EH (cell line): ENCODE results near the gene ADCY4.
"Not testable (repeated sequence)": the region's sequence is repeated elsewhere in the genome, so short reads cannot be mapped to it uniquely, and the experiment has no call there.

Source experiments
- DNase-seq: peaks from one replicate; pipeline ENCODE4 v3.0.0-alpha.2; 2015; ENCODE audit warnings: low read depth

The ADCY4 gene

DNA sequence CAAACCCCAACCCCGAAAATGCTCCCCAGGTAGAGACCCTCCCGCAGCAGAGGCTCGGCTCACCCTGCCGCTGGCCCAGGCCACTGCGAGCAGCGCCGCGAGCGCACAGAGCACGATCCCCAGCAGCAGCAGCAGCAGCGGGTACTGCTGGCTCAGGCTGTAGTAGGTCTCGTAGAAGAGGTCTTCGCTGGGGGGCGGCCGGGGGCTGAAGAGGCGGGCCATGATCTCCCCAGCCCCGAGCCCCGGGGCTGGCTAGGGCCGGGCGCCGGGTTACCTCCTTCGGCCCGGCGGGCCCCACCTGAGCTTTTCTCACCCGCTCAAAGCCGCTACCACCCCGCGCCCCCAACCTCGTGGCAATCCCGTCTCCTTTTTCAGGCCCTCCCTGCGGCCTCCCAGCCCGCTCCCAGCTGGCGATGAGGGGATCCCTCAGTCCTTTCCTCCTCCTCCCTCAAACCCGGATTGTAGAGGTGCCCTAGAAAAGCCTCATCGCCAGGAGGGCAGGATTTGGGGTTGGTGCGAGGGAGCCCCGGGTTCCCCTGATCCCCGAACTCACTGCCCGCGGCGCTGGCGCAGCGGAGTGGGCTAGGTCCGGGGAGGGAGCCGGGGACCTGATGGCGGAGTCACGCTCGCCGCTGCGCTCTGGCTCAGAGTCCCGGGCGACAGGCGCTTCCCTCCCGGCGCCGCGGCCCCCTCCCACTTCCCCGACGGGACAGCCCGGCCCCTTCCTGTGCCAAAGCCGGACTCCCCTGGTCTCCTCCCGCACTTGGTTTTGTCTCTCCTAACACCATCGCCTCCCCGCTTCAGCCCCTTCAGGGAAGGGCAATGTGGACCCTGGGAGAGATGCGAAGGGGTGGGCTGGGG, at the start of gene ADCY4:
Gene ADCY4, minus strand, starts transcription at position 641 of the 861 bp plus-strand sequence. Its CDS starts 419 bp downstream, at position 222.
- no peak for DNase-seq

DNA sequence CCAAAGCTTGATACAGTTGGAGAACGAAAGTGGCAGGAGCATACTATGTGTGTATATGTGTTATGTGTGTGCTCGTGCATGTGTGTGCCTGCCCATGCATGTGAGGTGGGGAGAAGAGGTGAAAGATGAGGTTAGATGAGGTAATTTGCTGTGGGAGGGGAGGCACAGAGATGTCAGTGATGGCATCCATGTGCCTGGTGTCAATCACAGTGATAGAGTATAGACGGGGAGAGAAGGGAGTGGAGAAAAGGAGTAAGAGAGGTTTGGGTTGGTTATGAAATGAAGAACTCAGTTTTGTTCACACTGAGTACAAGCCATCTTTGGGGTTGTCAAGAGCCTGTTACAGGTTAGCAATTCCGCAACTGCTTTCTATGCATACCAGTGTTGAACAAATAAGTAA, 49.3 kb upstream of the ADCY4 start:
- DNase-seq: no peak

DNA sequence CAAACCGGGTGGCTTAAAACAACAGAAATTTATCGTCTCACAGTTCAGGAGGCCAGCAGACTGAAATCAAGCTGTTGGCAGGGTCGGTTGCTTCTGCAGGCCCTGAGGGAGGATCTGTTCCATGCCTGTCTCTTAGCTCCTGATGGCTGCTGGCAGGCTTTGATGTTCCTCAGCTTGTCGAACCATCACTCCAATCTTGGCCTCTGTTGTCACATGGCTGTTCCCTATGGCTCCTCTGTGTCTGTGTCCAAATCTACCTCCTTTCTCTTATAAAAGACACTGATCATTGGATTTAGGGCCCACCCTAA, 47.1 kb upstream of the ADCY4 start:
- no peak for DNase-seq

DNA sequence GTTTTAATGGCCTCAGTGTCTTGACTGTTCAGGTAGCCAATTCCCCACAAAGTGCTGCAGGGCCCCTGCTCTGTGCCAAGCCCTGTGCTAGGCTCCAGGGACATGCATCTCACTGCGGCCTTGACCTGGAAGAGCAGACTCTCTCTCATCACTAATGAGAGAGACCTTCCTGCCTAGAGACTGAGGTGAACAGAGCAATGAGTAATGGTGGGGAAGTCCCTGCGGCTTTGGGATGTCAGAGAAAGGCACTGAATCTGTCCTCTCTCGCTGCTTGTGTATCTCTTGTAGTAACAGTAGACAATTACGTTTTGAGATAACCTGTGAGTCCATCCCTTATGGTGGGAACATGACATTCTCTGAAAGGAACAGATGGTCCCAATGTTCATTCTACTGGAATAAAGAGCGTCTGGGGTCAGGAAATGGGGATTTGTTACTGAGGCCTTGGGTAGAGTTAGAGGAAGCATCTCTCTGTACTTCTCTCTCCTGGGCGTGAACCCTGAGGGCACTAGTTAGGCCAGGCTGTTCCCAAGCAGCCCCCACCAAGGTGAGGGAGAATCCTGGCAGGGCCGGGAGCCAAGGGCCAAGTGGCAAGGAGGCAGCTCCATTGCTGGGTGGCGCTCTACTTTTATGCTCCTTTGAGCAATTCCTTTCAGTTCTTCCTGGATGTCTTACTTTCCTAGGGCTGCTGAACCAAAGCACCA, 46.6 kb upstream of the ADCY4 start:
- DNase-seq: no peak

DNA sequence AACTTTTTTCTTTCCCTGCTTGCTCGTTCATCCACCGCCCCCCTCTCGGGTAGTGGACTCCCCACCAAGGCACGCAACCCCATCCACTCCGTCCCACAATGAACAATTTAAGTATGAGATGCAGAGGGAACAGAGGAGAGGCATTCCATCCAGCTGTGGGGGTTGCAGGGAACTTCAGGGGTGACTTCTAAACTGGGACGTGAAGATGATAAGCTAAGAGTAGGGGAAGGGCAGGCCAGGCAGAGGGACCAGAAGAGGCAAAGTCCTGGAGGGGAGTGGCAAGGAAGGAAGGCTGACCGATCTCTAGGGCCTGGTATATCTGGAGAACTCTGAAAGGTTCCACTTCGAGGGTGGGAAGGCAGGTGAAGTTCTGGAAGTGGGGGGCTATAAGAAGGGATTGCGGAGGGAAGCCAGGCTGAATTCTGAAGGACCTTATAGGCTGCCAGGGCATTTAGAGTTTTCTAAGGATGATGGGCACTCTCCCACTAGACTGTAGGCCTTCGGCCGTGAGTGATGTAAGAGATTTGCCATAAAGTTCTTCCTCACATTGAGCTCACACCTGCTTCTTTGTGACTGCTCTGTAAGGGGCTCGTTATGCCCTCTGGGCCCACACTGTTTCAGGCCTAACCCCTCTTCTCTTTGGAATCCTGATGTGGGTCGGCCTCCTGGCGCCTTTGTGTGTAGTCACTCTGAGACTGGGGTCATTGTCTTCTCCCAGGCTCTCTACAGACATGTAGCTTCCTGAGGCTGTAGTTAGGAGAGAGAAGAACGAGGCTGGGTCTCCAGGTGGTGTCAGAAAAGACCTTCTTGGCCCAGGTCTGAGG, 45.2 kb upstream of the ADCY4 start:
- no peak for DNase-seq

DNA sequence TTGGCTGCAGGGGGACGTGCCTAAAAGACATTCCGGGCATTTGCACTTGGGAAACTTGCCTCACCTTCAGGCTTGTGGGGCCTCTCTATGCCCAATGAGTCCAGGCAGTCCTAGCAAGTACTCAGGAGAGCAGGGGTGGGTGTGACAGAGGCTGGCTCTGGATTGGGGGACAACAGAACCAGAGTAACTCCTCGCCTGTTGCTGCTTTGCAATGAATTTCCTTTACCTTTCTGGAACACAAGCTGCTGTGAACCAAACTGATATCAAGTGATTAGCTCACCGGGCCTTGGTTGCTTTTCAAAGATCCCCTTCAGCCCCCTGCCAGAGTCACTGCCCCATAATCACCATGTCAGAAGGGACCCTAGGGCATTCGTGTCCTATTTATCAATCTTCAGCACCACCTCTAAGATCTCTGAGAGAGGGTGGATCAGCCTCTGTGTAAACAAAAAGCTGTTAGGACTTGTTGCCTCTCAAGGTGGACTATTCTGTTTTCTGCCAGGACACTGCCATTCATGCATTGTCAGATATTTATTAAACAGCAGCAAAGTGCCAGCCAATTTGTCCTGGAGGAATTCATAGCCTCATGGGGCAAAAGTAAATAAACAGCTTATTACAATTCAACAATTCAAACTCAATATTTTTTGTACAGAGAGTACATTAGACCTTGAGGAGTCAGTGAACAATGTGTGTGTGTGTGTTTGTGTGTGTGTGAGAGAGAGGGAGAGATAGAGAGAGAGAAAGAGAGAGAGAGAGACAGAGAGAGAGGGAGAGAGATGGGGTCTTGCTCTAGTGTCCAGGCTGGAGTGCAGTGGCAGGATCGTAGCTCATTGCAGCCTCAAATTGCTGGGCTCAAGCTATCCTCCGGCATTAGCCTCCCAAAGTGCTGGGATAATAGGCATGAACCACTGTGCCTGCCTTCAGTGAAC, 44.4 kb upstream of the ADCY4 start:
- DNase-seq: no peak

DNA sequence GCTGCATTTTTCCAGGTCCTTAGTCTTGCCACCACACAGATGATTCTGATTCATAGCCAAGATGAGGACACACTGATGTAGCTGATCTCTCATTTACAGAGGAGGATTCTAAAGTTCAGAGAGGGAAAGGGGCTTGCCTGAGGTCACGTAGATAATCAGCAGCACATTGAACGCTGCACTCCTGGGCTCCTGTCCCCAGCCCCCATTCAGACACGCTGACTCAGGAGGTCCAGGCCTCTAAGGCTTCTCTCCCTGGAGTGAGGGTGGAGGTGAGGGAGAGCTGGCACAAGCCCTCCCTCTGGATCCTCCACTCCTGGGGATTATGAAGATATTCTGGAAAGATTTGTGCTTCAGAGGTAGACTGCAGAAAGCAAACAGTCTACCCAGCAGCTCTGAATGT, 43.5 kb upstream of the ADCY4 start:
- DNase-seq: no peak

DNA sequence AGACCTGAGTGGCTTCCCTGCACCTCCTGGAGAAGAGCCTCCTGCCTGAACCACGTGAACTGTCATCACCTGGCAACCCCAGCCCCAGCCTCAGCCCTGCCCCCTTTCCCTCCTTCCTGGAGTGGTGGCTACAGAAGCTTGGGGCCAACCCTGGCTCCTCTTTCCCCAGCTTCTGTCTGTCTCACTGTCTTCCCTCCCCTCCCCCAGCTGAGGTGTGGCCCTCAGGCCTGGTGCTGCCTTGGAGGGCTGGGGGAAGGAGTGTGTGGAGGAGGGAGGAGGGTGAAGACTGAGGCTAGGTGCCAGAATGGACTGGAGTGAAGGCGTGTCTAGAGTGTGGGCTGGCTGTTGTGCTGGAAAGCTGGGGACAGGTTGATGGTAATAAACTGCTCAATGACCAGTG, 42.8 kb upstream of the ADCY4 start:
- DNase-seq: no peak

DNA sequence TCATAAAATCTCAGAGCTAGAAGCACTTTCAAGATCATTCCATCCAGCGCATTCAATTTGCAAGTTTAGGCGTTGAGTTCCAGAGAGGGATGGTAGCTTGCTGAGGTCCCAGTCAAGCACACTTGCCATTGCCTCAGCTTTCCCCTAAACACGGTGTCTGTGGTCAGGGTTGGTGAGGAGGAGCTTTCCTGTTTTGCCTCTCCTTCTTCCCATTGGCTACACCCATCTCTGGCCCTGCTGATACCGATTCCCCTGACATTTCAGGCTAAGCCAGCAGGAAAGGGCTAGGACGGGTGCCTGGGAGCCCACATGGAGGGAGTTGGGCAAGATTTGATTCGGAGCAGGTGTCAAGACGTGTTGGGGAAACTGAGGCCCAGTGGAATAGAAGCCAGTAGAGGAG, 42.3 kb upstream of the ADCY4 start:
- DNase-seq: no peak

DNA sequence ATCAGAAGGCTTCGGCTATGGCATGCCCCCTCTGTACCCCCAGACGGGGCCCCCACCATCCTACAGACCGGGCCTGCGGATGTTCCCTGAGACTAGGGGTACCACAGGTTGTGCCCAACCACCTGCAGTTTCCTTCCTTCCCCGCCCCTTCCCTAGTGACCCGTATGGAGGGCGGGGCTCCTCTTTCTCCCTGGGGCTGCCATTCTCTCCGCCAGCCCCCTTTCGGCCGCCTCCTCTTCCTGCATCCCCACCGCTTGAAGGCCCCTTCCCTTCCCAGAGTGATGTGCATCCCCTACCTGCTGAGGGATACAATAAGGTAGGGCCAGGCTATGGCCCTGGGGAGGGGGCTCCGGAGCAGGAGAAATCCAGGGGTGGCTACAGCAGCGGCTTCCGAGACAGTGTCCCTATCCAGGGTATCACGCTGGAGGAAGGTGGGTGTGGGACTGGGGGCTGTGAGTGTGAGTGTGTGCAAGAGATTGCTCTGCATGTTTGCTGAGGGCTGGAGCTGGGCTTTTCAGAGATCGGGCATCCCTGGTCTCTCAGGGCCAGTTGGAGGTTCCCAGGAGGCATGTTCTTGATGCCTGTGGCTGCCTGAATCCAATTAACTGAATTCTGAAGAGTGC, 41.7 kb upstream of the ADCY4 start:
- DNase-seq: no peak

DNA sequence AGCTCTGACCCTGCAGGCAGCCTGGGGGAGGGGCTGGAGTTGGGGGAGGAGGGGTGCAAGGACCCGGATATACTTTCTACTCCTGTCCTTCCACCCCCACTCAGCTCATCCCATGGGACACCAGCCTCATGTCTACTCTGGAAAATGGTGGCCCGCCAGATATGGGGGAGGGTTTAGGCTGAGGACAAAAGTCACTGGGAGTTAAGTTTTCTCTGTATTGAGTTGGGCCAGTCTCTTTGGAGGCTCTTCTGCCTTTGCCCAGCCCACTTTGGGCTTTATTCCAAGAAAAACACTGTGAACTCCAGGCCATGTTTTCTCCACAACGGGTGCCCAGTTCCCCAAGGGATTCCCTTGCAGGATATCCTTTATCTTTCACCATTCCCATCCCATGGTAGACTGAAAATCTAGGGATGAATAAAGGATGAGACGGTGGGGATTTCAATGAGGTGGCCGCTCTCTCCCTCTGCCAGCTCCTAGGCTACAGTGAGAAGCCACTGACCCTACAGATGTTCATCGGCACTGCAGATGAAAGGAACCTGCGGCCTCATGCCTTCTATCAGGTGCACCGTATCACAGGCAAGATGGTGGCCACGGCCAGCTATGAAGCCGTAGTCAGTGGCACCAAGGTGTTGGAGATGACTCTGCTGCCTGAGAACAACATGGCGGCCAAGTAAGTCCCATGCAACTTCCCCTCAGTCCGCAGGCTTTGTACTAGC, 38.0 kb upstream of the ADCY4 start:
- DNase-seq: peak; percentile 72

DNA sequence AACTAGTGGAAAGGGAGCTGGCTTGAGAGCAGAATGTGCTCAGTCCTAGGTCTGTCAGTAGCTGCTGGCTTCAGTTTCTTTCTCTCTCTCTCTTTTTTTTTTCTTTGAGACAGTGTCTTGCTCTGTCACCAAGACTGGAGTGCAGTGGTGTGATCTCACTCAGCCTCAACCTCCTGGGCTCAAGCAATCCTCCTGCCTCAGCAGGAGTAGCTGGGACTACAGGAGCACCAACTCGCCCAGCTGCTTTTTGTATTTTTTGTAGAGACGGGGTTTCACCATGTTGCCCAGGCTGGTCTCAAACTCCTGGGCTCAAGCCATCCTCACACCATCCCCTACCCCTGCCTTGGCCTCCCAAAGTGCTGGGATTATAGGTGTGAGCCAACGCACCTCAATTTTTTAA, 36.7 kb upstream of the ADCY4 start:
- DNase-seq: not testable (repeated sequence)

DNA sequence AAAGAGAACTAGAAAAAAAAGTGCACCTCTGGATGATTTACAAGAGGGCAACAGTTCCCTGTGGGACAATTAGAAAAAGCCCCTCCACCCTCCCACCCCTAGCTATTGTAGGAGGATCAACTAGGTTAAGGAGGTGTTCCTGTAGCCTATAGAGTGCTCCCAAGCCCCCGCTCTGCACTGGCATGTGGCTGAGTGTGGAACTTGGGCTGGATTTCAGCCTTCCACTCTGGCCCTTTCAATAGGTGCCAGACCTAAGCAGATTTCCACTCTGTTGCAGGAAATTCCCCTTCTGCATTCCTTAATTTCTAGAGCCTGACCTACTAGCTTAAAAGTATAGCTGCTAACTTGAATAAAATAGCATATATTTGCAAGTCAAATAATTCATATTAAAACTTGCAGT, 35.9 kb upstream of the ADCY4 start:
- DNase-seq: no peak

DNA sequence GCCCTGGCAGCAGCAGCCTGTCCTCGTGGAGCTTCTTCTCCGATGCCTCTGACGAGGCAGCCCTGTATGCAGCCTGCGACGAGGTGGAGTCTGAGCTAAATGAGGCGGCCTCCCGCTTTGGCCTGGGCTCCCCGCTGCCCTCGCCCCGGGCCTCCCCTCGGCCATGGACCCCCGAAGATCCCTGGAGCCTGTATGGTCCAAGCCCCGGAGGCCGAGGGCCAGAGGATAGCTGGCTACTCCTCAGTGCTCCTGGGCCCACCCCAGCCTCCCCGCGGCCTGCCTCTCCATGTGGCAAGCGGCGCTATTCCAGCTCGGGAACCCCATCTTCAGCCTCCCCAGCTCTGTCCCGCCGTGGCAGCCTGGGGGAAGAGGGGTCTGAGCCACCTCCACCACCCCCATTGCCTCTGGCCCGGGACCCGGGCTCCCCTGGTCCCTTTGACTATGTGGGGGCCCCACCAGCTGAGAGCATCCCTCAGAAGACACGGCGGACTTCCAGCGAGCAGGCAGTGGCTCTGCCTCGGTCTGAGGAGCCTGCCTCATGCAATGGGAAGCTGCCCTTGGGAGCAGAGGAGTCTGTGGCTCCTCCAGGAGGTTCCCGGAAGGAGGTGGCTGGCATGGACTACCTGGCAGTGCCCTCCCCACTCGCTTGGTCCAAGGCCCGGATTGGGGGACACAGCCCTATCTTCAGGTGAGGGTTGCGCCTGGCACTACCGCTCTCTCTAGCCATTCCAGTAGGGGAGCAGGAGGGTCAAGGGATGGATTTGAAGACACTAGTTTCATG, 35.2 kb upstream of the ADCY4 start:
- DNase-seq: no peak

DNA sequence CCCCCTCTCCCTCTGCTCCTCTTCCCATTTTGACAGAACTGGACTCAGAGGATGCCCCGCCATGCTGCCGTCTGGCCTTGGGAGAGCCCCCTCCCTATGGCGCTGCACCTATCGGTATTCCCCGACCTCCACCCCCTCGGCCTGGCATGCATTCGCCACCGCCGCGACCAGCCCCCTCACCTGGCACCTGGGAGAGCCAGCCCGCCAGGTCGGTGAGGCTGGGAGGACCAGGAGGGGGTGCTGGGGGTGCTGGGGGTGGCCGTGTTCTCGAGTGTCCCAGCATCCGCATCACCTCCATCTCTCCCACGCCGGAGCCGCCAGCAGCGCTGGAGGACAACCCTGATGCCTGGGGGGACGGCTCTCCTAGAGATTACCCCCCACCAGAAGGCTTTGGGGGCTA, 34.6 kb upstream of the ADCY4 start:
- DNase-seq: no peak

DNA sequence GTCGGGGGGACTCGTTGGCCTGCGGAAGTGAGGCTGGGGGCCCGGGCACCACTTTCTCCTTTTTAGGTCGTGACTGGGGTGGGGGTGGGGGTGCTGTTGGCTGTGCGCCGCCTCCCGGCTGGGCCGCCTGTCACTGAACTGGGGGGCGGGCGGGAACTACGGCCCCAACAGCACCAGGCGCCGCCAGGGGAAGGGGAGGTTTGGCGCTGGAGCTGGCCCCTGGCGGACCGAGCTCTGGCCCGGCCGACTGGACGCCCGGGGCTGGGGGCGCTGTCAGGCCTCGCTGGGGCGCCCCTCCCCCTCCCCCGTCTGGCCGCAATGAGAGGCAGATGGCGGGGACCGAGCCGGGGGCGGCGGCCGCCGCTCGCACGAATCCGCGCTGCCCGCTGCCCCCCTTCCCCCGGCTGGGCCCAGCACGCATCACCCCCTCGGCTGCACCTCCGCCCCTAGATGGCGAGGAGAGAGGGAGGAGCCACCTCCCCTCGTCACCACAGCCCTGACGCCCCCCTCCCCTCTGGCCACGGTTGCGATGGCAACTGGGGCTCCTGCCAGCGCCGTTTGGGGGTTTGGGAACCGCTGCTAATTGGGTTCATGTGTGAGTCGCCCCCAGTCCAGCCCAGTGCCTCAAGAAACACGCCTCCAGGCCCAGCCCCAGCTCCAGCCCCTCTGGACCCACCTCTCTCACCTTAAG, 33.8 kb upstream of the ADCY4 start:
- peak; percentile 83 for DNase-seq

DNA sequence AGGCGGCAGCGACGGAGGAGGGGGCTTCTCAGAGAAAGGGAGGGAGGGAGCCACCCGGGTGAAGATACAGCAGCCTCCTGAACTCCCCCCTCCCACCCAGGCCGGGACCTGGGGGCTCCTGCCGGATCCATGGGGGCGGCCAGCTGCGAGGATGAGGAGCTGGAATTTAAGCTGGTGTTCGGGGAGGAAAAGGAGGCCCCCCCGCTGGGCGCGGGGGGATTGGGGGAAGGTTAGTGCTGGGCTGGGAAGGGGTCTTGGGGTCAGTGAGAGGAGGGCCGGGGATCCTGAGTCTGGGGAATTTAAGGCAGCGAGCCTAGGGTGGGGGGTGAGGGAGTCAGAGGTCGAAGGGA, 33.3 kb upstream of the ADCY4 start:
- no peak for DNase-seq

DNA sequence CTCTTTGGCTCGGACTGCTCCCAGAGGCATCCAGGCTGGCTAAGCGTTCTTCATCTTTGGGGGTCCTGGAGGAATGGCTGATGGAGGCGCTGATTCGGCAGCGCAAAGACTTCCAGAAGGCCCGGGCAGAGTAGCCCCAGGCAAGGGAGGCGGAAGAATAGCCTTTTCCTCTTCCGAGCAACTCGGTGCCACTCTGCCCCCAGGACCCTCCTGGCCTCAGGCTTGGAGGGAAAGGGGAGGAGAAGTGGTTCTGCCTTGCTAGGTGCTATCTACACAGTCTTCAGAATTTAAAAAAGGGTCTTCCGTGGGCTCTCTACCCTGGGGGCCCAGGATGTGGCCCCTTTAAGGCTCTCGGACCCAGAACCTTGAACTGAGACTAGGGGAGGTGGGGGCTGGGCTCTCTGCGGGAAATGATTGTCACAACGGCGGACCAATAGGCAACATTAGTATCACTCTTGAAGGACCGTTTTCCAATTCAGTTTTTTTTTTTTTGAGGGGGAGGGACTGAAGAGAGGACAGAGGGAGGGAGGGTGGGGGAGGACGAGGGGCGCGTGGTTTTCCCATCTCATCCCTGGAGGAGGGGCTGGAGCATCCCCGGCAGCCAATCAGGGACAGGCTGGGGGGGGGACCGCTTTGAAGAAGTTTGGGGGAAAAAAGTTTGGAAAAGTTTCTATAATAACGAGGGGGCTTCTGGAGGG, 32.8 kb upstream of the ADCY4 start, which contains the start of gene NFATC4:
Gene NFATC4, plus strand, starts transcription at position 671 of the 698 bp plus-strand sequence. CDS start 157 bp downstream, outside the sequence.
- peak; percentile 97 for DNase-seq
